Ishikawa (cell line): ENCODE results near the gene MAP6.

ENCODE experiments used
- CEBPB ChIP-seq: IDR thresholded peaks from 2 replicates; pipeline ENCODE4 v1.6.1; 2012
- EGR1 ChIP-seq: IDR thresholded peaks from 2 replicates; pipeline ENCODE4 v1.6.1; 2012
- EP300 ChIP-seq: IDR thresholded peaks from 2 replicates; pipeline ENCODE4 v1.6.1; 2012; ENCODE audit warnings: borderline replicate concordance
- MAX ChIP-seq: IDR thresholded peaks from 2 replicates; pipeline ENCODE4 v1.6.1; 2012
- NFIC ChIP-seq: IDR thresholded peaks from 2 replicates; pipeline ENCODE4 v1.6.1; 2012
- RAD21 ChIP-seq: IDR thresholded peaks from 2 replicates; pipeline ENCODE4 v1.6.1; 2012; ENCODE audit warnings: low read depth
- REST ChIP-seq: IDR thresholded peaks from 2 replicates; pipeline ENCODE4 v1.6.1; 2012; ENCODE audit warnings: low read depth, mild to moderate bottlenecking
- TCF12 ChIP-seq: IDR thresholded peaks from 2 replicates; pipeline ENCODE4 v1.6.1; 2012; ENCODE audit warnings: low read depth
- USF1 ChIP-seq: IDR thresholded peaks from 2 replicates; pipeline ENCODE4 v1.6.1; 2012
- YY1 ChIP-seq: IDR thresholded peaks from 2 replicates; pipeline ENCODE4 v1.6.1; 2012; ENCODE audit warnings: low read depth

GRCh38 chr11:75576017-75576416 is 92.8 kb downstream of the MAP6 start:
- TF ChIP-seq TCF12 (no peak), EP300 (no peak), EGR1 (no peak), YY1 (no peak), USF1 (no peak), MAX (no peak), CEBPB (no peak), REST (no peak), RAD21 (no peak), NFIC (no peak)
